HS-5 (cell line): ENCODE results near the gene MAP2K5.
"Not testable (repeated sequence)": the region's sequence is repeated elsewhere in the genome, so short reads cannot be mapped to it uniquely, and the experiment has no call there.

Experiments used
- DNase-seq: peaks from one replicate; pipeline ENCODE4 v3.0.0-alpha.2; 2012; ENCODE audit warnings: low read depth

Gene MAP2K5

DNA sequence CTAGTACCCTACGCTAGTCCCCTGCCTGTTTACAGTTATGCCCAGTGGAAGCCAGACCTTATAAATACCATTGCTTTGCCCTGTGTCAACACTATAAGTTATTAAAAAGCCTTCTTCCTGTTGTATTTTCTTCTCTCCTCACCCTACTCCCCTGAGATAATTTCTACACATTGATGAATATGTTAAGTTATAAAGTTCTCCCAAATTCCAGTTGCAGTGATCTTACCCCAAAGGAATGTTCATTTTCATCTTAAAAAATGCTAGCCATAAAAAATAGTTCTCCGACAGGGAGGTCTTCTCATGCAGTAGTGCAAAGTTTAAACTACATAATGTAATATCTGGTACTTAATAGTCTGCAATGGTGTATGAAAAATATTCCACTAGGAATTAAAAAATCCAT lies 58.6 kb downstream of the MAP2K5 start:
- peak; percentile 5 for DNase-seq

DNA sequence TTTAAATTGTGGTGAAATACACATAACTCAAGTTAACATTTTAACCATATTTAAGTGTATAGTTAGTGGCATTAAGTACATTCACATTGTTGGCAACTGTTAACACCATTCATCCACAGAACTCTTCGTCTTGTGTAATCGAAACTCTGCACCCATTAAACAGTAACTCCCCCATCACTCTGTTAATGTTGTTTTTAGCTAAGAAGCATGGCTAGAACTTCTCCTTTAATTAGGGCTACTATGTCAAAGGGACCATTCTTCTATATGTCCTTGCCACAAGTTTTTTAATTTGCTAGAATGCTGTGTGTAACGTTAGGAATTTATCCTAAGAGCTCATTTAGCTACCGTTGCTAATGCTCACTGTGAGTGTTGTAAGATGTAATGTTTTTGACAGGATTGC lies 60.6 kb downstream of the MAP2K5 start:
- no peak for DNase-seq

DNA sequence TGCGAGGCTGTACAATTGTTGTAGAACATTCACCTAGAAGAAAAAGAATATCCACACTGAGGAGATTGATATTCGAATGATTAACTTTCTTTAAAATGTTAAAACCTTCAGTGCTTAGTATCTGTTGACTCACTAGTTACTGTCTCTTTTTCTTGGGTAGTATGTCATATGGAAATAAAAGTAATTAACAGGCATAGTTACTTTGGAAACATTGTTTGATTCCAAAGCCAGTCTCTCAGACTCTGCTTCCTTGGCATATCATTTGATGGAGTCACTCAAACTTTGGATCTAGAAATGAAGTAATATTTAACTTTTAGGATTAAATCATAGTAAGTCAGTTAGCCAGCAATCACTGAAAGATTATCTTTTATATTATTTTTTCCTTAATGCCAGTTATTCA lies 63.4 kb downstream of the MAP2K5 start:
- no peak for DNase-seq

DNA sequence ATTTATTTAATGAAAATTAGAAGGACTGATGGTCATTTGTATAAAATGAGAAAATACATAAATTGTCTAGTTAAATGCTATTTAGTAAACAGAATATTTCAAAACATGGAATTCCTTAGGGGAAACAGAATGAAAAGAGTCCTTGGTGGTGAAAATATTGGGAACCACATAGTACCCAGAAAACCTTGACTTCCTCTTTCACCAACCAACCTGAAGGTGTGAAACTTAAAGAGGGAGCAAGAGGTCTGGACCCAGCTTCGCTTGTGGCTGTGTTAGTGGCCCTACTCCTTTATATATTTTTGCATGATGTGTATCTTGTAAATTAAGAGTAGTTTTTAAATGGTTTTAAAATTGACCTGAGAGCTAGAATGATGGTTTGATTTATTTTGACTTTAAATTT lies 64.2 kb downstream of the MAP2K5 start:
- no peak for DNase-seq

DNA sequence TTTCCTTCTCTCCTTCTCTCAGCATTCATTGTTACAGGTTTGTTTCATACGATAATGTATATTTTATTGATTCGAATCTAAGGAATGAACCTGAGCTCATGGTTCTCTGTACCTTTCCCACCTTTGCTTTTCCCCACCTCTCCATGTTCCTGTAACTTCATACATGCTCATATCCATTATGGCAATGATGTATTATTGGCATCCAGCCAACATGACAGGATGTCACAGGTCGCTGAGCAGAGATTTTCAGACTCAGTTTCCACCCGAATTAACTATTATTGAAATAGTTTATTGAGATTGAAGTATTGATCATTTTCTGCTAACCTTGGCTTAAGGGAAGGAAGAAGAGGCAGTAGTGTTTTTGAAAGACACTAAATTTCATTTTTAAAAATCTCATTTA lies 64.8 kb downstream of the MAP2K5 start:
- DNase-seq = no peak

DNA sequence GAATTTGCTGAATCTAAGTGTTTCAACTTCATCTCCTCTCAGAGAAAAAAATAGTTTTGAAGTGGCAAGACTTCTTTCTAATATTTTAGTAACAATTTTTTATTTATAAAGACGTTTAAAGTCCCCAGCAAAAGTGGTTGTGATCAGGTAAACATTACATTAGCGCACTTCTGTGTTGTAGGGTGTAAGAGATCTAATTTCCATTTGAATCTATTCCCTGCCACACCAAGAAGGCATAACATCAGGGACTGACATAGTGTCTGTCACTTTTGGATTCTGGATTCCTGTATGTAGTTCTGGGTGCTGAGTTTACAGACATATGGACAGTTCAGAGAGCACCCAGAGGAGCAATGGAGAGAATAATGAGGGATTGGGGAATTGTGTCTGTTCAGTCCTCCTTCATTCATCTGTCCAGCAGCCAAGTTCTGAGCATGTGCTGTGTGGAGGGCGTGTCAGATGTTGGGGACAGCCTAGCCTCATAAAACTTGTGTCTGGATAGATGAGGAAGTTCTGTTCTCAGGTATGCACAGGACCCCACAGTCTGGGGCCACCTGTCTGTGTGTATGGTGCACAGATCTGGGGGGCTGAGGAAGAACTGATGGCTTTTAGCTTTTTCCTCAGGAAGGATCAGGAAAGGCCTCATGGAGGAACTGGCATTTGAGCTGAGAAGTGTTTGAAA lies 65.6 kb downstream of the MAP2K5 start:
- no peak for DNase-seq

DNA sequence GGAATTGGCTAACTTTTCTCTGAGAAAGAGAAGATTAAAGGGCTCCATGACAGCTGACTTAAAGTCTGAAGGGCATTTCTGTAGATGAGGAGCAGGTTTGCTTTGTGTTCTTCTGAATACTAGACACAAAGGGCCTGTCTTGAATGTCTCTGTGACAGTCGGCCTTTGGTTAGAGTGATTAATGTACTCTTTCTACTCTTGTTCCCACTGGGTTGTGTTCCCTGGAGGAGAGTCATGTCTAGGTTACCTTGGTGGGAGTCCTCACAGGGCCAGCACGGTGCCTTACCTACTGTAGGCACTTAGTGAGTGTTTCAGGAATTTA lies 66.1 kb downstream of the MAP2K5 start:
- DNase-seq = no peak

DNA sequence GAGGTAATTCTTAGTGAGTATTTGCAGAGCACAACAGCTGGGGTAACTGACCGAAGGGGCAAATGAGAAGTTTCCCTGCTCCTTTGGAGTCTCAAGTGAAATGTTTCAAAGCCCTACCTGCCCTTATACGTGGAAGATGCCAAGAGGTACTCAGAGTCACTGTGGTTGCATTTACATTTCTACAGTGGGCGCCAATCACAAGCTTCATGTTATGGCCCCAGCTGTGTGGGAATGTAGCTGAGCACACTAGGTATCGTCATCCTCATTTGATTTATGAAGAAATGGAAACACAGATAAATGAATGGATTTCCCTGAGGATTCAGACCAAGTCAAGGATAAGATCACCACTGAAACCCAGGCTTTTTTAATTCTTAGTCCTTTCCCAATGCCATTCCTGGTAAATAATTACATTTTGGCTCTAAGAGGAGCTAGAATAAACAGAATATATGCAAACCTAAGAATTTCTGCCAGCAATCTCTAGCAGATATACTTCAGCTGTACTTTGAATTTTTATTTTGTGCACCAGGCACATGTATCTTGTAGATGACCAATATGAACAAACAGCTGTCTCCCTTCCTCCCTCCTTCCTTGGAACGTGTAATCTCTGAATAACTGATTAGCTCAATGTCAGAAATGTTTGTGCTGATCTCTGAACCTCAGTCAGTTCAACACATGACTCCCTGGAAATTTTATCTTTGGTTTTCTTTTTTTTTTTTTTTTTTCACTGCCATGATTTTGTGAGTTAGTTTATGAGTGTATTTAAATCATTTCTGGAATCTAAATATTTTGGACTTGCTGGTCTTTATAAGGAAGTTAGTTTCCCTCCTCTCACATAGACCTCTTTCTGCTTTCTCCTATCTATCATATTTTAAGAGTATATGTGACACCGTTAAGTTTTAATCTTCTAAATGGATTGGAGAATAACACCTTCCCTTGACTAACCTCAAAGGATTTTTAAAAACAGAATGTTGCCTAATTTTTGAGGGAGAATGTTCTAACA lies 69.2 kb downstream of the MAP2K5 start:
- DNase-seq = no peak

DNA sequence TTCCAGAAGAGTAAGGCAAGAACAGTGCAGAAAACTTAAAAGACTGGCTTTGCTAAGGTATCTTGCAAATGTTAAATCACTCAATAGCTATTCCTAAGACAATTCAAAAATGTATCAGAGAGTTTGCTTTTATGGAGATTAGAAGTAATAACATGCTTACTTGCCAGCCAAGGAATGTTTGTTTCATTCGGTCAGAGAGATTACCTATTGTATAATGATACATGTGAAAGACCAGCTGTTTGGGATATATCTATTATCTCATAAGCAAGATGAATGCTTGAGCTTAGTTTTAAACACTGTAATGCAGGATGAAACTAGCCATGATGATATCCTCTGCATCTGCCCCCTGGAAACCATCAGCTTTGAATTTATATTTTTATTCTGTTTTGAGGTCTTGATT lies 70.7 kb downstream of the MAP2K5 start:
- no peak for DNase-seq

DNA sequence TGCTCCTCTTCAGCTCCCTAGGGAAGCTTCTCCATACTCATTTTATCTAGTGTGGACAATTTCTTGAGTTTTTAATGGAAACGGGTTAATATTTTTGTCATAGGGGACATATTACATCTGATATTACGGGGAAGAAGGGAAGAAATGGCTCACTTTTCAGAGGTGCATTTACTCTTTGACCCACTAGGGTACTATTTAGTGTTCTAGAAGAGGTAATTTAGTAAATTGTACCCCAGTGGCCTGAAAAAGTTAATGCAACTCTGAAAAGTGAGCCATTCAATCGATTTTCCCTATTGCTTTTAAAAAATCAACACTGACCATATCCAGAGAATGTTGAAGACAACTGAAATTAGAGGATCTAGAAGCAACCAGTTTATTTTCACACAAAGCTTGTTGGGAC lies 71.2 kb downstream of the MAP2K5 start:
- DNase-seq = no peak

DNA sequence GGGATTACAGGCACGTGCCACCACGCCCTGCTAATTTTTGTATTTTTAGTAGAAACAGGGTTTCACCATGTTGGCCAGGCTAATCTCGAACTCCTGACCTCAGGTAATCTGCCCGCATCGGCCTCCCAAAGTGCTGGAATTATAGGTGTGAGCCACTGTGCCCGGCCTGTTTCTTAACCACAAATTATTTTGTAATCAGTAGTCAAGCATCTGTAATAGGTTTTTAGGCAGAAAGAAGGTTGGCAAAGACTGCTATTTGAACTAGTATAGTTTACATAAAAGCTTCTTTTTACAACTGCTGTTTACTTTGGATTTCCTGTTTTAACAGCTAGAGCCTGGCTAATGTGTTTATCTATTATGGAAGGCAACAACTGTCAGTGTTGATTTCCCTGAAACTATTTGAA lies 72.6 kb downstream of the MAP2K5 start:
- DNase-seq = not testable (repeated sequence)

DNA sequence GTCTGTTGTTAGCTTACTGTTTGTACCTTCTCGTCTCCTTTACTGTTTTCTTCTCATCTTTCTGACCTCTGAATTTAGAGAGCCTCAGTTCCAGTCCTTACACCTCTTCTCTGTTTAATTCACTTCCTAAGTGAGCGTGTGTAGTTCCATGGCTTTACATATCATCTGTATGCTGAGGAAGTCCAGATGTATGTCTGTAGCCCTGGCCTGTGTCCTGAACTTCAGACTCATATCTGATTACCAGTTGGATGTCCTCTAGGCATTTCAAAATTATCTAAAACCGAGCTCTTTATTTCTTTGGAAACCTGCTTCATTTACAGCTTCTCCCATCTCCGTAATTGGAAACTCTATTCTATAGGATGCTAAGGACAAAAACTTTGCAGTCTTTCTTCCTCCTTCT lies 75.8 kb downstream of the MAP2K5 start:
- DNase-seq = no peak

DNA sequence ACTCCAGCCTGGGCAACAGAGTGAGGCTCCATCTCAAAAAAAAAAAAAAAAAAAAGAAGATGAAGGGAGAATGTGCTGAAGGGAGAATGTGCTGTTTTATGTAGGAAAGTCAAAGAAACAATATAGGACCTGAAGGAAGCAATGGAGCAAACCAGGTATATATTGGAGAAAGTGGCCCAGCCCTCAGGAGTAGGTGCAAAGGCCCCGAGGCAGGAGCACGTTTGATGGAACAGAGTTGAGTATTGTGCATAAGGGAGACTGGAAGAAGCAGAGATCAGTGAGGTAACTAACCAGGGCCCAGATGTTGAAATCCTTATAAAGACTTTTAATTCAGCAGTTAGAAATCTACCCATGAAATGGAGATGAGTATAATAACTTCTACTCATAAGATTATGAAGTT lies 79.6 kb downstream of the MAP2K5 start:
- no peak for DNase-seq

DNA sequence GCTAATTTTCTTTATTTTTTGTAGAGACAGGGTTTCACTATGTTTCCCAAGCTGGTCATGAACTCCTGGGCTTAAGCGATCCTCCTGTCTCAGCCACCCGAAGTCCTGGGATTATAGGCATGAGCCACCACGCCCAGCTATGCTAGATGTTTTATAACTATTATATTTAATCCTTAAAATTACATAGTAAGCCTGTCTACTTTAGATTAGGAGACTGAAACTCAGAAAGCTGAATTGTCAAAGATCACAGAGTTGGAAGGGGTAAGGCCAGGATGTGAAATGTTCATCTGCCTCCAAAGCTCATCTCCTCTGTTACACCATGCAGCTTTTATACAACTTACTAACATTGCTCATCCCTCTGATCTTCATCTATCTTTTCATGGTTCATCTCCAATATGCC lies 89.8 kb downstream of the MAP2K5 start:
- DNase-seq = no peak

DNA sequence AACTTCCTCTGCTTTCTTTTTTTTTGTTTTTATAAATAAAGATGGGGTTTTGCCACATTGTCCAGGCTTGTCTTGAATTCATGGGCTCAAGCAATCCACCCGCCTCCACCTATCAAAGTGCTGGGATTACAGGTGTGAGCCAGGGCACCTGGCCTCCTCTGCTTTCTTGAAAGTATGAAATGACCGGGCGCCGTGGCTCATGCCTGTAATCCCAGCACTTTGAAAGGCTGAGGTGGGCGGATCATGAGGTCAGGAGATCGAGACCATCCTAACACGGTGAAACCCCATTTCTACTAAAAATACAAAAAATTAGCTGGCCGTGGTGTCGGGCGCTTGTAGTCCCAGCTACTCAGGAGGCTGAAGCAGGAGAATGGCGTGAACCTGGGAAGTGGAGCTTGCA lies 93.4 kb downstream of the MAP2K5 start:
- DNase-seq = not testable (repeated sequence)

DNA sequence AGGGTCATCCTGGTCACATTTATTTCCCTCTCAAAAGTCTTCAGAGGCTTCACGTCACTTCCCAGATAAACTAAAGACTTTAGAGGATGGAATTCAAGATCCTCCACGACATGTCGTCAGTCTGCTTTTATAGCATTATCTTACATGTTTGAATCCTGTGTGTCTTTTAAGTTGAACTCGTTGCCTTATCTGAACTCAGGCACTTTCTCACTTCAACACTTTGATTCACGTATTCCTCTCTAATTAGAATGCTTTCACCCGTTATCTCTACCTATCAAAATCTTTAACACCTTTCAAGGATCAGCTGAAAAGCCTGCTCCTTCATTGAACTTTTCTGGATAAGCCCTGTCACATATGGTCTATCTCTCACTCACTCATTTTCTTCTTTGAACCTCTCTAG lies 97.1 kb downstream of the MAP2K5 start:
- DNase-seq = no peak

DNA sequence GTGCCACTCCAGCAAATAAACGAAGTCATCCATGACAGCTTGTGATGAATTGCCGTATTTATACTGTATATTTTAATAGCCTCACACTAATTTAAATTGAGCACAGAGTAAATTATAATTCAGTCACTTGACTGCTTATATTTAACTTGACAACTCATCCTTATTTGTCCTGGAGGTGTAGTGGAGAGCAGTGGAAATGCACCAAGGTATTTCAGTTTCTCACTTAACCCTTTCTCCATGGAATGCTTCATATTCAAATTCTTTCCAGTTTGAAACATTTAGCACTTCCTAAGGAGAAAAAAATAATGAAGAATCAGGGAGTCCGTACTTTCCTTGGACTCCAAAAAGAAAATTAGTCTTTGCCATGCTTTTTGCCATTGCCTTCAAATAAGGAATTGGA lies 99.0 kb downstream of the MAP2K5 start:
- DNase-seq = no peak

DNA sequence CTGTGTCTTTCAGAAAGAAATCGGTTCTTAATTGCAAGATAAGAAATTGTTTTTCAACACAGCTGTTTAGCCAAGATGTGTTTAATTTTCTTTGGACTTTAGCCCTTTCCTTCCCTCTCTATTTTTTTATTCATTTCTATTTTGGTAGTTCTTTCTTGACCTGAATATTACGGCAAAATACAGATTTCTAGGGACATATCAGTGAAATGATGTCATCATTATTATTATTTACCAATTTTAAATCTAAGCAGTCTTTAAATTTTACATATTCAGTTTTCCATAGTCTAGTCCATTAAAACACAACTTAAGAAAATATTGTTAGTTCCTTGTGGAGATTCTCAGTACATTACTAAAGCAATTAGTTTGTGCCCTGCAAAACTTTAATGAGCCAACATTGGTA lies 104.3 kb downstream of the MAP2K5 start:
- DNase-seq = no peak

DNA sequence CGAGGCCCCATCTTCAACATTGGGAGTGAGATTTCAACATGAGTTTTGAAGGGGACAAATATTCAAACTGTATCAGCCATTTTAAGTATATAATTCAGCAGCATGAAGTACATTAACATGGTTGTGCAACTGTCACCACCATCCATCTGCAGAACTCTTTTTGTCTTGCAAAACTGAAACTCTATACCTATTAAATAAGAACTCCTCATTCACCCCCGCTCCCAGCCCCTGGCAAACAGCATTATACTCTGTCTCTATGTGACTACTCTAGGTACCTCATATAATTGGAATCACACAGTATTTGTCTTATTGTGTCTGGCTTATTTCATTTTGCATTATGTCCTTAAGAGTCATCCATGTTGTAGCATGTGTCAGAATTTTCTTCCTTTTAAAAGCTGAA lies 110.1 kb downstream of the MAP2K5 start:
- DNase-seq = no peak

DNA sequence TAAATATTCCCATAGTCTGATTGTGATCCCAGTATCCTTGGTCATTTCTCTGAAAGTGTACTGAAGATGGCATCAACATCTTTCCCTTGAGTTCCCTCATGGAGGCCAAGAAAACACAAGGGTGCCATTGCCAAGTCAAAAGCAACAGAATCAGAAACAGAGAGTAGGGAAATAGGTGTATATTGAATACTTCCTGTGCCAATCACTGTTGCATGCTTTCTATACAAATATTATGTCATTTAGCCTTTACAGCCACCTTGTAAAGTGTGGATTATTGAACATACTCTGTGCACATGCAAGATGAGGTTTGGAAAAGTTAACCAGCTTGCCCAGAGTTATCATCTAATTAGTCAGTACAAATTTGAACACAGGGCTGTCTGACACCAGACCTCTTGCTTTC lies 117.9 kb downstream of the MAP2K5 start:
- no peak for DNase-seq

DNA sequence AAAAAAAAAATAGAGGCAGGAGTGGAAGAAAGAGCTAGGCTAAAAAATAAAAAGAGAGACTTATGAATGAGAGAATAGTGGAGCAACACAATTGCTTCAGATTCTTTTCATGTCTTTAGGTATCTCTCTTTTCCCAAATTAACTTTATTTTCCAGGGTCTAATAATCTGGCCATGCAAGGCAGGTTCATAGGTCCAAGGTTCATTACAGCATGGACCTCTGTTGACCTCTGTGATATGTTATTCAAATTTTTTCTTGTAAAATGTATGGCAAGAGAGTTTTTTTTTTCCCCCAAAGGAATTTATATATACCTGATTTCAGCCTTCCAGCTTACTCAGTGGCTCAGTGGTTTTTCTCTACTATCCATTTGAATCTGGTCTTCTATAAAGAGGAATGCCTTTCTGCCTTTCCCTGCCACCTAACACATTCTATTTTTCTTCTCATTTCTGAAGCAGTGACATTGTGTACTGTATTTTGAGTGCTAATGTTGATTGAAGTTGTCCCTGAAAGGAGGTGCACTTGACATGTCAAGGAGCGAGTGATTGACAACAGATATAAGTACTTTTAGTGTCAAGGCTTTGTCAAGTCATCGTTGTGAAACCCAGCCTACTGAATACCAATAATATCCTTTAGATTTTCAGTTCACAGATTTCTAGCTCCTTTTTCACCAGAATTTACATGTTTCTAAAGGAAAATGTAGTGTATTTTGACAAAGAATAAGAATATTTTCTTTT lies 118.5 kb downstream of the MAP2K5 start:
- DNase-seq = no peak

DNA sequence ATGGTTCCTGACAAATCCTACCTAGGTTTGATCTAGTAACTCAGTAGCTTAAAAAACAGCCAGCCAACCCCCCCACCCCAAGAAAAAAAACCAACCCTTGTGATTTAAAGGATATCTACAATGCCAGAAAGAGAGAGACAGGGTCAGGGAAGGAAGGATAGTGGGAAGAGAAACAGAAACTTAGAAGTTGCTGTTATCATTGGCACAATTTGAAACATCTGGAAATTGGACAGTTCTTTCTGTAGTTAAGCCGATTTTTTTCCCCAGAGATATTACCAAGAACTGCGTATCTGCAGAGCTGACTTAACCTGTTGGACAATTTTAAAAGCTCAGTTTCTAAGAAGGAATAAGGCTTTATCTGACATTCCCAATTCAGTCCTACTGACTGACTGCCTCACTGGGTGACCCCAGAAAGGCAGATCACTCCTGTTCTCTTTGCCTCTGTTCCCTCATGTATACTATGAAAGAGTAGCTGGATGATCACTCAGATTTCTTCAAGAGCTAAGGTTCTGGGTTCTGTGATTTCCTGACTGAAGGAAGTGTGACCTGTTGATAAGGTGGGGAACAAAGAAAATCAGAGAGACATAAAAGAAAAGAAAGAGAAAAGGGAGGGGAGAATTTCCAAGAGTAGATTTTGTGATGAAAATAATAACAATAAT lies 128.3 kb downstream of the MAP2K5 start:
- DNase-seq = no peak
